Activated T-cell treated with anti-CD3 and anti-CD28 coated beads for 24 hours (primary cell): ENCODE measurements around the gene USO1.
"Not testable (repeated sequence)": the region's sequence is repeated elsewhere in the genome, so short reads cannot be mapped to it uniquely, and the experiment has no call there.

ENCODE experiments used
- DNase-seq: peaks from one replicate; pipeline ENCODE4 v3.0.0-alpha.2; 2020; ENCODE audit warnings: low read depth

The USO1 gene

GRCh38 chr4:75724066-75724866, at the start of gene USO1:
USO1 (plus strand) TSS chr4:75724577; CDS start chr4:75724820, 243 bp downstream.
- peak; percentile 98 for DNase-seq

- DNase-seq: no peak
Measured at GRCh38 chr4:75675004-75675531, 49.3 kb upstream of the USO1 start.

- no peak for DNase-seq
Measured at GRCh38 chr4:75678473-75678872, 45.9 kb upstream of the USO1 start.

GRCh38 chr4:75678965-75679364, 45.4 kb upstream of the USO1 start:
- no peak for DNase-seq

- no peak for DNase-seq
Measured at GRCh38 chr4:75679876-75680575, 44.4 kb upstream of the USO1 start.

- DNase-seq: no peak
Measured at GRCh38 chr4:75683482-75684155, 40.8 kb upstream of the USO1 start.

GRCh38 chr4:75685546-75686189, 38.7 kb upstream of the USO1 start:
- no peak for DNase-seq

GRCh38 chr4:75686346-75686745, 38.0 kb upstream of the USO1 start:
- DNase-seq: no peak

- DNase-seq: not testable (repeated sequence)
Measured at GRCh38 chr4:75687125-75687524, 37.3 kb upstream of the USO1 start.

GRCh38 chr4:75692066-75692465, 32.3 kb upstream of the USO1 start:
- DNase-seq: not testable (repeated sequence)

GRCh38 chr4:75696071-75696470, 28.3 kb upstream of the USO1 start:
- no peak for DNase-seq

GRCh38 chr4:75696581-75696980, 27.8 kb upstream of the USO1 start:
- DNase-seq: no peak

GRCh38 chr4:75698162-75698962, 26.0 kb upstream of the USO1 start:
- DNase-seq: no peak

GRCh38 chr4:75698963-75699228, 25.5 kb upstream of the USO1 start:
- DNase-seq: no peak

- no peak for DNase-seq
Measured at GRCh38 chr4:75699299-75699698, 25.1 kb upstream of the USO1 start.

GRCh38 chr4:75702919-75703411, 21.4 kb upstream of the USO1 start:
- no peak for DNase-seq

GRCh38 chr4:75705198-75705977, 19.0 kb upstream of the USO1 start:
- DNase-seq: no peak

- peak; percentile 27 for DNase-seq
Measured at GRCh38 chr4:75708218-75708691, 16.1 kb upstream of the USO1 start.

GRCh38 chr4:75710246-75710645, 14.1 kb upstream of the USO1 start:
- DNase-seq: no peak

GRCh38 chr4:75714011-75714410, 10.4 kb upstream of the USO1 start:
- DNase-seq: no peak
